Globus pallidus (tissue), 1 donor: ENCODE data around the gene ZNF502.
A peak's percentile ranks its signal among the peaks of the same experiment; 100 is the strongest.
"Not testable (repeated sequence)": the region's sequence is repeated elsewhere in the genome, so short reads cannot be mapped to it uniquely, and the experiment has no call there.

Experiments
- DNase-seq: peaks from one replicate; pipeline ENCODE4 v3.0.0-alpha.2; 2015; ENCODE audit warnings: low spot score

The ZNF502 gene

GRCh38 chr3:44712455-44713075 lies at the start of gene ZNF502:
TSS of gene ZNF502 (plus strand) at chr3:44712660. CDS start at chr3:44720262, 7,602 bp downstream.
- peak; percentile 81 for DNase-seq

DNA sequence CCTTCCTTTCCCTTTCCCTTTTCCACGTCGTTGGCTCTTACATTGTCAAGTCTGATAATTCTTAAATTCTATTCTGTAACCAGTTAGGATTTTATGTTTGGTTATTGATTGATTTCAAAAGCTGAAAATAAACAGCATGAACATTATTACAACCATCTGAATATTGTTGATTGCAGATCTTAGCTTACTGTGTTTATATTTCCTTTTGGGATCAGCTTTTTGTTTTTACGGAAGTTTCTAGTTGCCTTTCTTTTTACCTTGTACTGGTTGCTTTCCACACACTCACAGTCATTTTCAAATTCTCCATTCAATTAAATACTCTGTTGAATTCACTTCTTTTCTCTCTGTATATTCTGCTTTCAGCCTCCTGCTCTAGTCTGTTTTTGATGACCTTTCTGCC lies 47.3 kb upstream of the ZNF502 start:
- DNase-seq, result no peak

GRCh38 chr3:44666346-44666745 lies 46.1 kb upstream of the ZNF502 start:
- DNase-seq, result no peak

DNA sequence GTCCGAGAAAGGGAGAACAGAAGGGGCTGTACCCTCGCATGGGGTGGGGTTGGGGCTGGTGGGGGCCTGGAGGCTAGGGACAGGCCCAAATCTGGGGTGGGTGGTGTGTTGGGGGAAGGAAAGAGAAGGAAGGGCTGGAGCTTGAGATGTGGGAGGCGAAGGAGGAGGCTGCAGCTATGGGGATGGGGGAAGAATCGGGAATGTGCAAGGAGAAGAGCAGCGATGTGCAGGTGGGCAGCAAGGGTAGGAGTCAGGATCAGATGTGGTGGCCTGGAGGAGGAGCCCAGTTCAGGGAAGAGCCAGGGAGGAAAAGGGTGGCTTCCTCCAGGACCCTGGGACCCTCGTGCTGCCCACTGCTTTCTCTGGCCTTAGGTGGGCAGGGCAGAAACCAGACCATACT lies 42.7 kb upstream of the ZNF502 start:
- no peak for DNase-seq

GRCh38 chr3:44673466-44673865 lies 39.0 kb upstream of the ZNF502 start:
- DNase-seq, result not testable (repeated sequence)

GRCh38 chr3:44674211-44674610 lies 38.2 kb upstream of the ZNF502 start:
- no peak for DNase-seq

GRCh38 chr3:44678480-44679116 lies 33.9 kb upstream of the ZNF502 start:
- no peak for DNase-seq

GRCh38 chr3:44680921-44681455 lies 31.5 kb upstream of the ZNF502 start:
- DNase-seq, result no peak

- no peak for DNase-seq
These were observed 30.1 kb upstream of the ZNF502 start for GRCh38 chr3:44682182-44682896.

DNA sequence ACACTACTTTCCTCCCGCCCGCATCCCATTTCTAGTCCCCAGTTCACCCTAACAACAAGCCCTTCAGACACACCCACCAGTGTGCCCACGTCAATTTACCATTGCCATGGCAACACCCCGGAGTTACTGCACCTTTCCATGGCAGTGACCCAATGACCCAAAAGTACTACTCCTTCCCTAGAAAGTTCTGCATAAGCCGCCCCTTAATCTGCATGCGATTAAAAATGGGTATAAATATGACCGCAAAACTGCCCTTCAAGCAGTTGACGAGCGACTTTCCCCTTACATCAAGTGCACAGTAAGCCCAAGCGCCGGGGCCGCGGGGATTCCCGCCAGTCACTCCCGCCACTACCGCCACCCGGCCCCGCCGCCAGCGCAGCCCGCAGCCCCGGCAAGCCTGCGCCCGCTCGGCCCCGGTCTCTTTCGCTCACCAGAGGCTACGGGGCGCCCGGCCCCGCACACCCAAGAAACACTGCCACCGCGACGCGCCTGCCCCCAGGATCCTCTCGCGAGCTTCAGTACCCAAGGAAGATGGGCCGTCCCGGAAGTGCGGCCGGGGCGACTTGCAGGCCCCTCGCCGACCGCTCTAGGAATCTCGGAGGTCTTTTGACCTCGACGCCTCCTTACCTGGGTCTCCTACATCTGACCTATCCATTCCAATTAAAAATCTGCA lies 27.2 kb upstream of the ZNF502 start:
- peak; percentile 65 for DNase-seq

GRCh38 chr3:44687898-44688297 lies 24.6 kb upstream of the ZNF502 start:
- no peak for DNase-seq

GRCh38 chr3:44721231-44722102 lies 9.0 kb downstream of the ZNF502 start:
- DNase-seq, result no peak

GRCh38 chr3:44722103-44722401 lies 9.6 kb downstream of the ZNF502 start:
- no peak for DNase-seq

DNA sequence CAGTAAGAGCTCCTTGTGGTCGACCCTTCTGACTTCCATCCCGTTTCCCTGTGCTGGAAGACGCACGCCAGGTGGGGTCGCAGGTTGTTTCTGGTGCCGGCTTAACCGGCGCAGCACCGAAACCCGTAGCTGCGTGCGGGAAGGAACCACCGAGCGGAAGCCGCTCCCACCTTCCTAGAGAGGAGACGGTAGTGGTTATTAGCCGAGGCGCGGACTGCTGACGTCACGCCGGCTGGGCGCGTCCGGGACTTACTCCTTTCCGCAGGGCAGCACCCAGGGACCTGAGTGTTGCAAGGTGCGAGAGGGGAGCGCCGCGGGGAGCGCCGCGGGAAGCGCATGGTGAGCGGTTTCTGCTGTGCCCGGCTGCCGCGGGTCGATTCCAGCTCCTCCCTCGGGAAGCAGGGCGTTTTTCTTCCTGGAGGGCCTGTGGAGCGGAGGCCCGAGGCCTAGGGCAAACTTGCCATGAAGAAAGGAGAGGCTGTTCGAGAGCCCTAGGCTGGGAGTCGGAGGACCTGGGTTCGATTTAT lies 17.0 kb downstream of the ZNF502 start, which contains the start of gene ZNF501:
Gene ZNF501, plus strand, starts transcription at position 252 of the 527 bp plus-strand sequence. CDS start 4,787 bp downstream, outside the sequence.
- DNase-seq, result peak; percentile 81

DNA sequence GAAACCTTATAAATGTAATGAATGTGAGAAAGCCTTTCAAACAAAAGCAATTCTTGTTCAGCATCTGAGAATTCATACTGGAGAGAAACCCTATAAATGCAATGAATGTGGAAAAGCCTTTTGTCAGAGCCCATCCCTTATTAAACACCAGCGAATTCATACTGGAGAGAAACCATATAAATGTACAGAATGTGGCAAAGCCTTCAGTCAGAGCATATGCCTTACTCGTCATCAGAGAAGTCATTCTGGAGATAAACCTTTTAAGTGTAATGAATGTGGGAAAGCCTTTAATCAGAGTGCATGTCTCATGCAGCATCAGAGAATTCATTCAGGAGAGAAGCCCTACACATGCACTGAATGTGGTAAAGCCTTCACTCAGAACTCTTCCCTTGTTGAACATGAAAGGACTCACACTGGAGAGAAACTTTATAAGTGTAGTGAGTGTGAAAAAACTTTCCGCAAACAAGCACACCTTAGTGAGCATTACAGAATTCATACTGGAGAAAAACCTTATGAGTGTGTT lies 22.2 kb downstream of the ZNF502 start:
- DNase-seq, result no peak

DNA sequence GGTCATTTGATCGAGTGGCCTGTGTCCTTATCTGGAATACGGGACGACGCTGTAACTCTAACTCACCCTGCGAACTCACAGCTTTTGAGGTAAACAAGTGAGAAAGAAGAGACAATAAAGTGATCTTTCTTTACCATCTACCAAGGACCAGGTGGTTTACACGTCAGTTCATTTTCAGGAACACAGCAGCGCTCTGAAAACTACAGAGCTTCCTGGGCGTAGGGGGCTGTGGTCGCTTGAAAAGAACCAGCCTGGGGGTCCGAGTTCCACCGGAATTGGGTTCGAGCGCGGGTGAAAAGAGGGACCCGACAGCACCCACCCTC lies 48.6 kb downstream of the ZNF502 start:
- DNase-seq, result no peak

DNA sequence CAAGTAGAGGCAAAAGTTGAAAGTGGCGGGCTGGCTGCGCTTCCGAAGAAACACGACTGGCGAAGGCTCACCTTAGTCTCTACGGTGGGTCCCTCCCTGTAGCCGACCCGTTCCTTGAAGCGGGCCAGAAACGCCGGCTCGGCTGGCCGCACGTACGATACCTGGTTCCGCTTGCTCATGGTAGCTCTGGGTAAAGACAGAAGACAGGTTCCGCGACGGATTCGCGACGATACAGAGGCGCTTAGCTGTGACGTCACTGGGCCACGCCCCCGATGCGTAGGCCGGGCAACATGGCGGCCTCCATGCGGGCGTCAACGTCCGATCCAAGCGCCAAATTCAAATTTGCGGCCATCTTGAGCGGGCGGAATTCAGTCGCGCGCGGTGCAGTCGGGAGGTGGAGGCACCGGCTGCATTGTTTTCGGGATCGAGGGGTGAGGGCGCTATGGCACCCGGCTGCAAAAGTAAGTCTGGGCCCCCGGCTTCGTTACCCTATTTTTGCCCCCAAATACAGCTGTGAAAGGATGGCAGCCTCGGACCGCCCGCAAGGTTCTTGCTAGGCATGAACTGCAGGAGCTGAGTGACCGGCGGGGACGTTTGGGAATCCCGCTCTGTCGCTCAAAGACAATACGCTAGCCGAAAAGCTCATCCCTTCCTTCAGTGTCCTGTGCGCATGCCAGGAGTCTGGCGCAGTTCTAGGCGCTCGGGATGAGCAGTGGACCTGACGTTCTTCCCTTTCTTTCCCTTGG lies 49.1 kb downstream of the ZNF502 start, which contains the start of the genes KIAA1143 and KIF15:
Gene KIAA1143, minus strand, starts transcription at position 196 of the 746 bp plus-strand sequence. Its CDS starts 17 bp downstream, at position 179.
Gene KIF15, plus strand, starts transcription at position 371 of the 746 bp plus-strand sequence. Its CDS starts 72 bp downstream, at position 443.
- peak; percentile 93 for DNase-seq

DNA sequence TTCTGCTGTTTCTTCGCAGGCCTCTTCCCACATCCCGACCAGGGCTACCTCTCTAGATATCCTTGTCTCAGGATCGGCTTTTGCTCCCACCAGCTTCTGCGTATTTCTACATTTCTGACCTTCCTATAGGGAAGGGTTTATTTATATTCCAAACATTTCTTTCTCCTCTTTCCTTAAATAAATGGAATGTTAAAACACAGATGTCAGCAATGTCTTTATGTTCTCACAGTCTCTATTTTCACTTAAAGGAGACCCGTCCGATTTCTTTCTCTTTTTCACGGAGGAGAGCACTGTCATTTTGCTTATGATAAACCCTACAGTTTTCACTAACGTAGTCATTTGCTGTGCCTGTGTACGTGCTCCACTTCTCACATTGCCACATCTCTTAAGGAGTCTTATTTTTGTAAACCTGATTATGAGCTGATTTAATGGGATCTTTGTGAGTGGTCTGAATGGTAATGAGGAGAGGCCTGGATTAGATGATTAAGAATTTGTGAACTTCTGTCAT lies 49.8 kb downstream of the ZNF502 start:
- no peak for DNase-seq

- DNase-seq, result no peak
These were observed 50.2 kb downstream of the ZNF502 start for GRCh38 chr3:44762690-44763089.

DNA sequence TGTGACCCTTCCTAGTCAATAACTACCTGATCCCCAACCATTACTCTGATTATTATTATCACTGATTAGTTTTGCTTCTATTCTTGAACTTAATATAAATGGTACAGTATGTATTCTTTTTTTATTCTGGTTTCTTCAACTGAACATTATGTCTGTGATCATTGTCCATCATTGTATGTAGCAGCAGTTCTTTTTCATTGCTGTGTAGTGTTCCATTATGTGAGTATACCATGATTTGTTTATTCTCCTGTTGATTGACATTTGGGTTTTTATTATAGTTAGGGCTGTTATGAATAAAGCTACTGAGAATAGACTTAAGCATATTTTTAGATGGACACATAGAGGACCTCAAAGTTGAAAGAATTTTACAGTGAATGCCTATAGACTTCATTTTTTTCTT lies 51.8 kb downstream of the ZNF502 start:
- DNase-seq, result no peak
